HUES48 (cell line): ENCODE results near the gene GTPBP4.
"Not testable (repeated sequence)": the region's sequence is repeated elsewhere in the genome, so short reads cannot be mapped to it uniquely, and the experiment has no call there.

ENCODE experiments used
- H3K27ac ChIP-seq: one replicate; pipeline ENCODE4 v1.7.0; 2013; ENCODE audit warnings: low read depth, low read length, inconsistent platforms
- H3K27me3 ChIP-seq: 2 replicates; pipeline ENCODE4 v1.6.1; 2013; ENCODE audit warnings: mild to moderate bottlenecking, low read length; ENCODE audit not compliant: control insufficient read depth, insufficient read depth
- H3K36me3 ChIP-seq: 2 replicates; pipeline ENCODE4 v1.6.1; 2013; ENCODE audit warnings: low read length; ENCODE audit not compliant: control insufficient read depth, insufficient read depth
- H3K4me1 ChIP-seq: 2 replicates; pipeline ENCODE4 v1.6.1; 2013; ENCODE audit warnings: mild to moderate bottlenecking, low read length; ENCODE audit not compliant: control insufficient read depth, insufficient read depth
- H3K4me3 ChIP-seq: 2 replicates; pipeline ENCODE4 v1.5.1; 2013; ENCODE audit warnings: mild to moderate bottlenecking, low read depth, low read length
- H3K9ac ChIP-seq: 2 replicates; pipeline ENCODE4 v1.6.1; 2013; ENCODE audit warnings: mild to moderate bottlenecking, low read depth, low read length, moderate library complexity
- H3K9me3 ChIP-seq: 2 replicates; pipeline ENCODE4 v1.6.1; 2013; ENCODE audit warnings: low read length; ENCODE audit not compliant: control insufficient read depth, insufficient read depth

The GTPBP4 gene

GRCh38 chr10:1033601-1034000, 45.4 kb downstream of the GTPBP4 start:
- no peak overlapping the region for H3K9ac ChIP-seq
- no peak overlapping the region for H3K27ac ChIP-seq
- no peak overlapping the region for H3K4me3 ChIP-seq
- H3K9me3 ChIP-seq = no peaks in the 10 kb centered on the region
- no peaks in the 10 kb centered on the region for H3K27me3 ChIP-seq
- peaks cover 11% of the 10 kb centered on the region for H3K4me1 ChIP-seq
- peaks cover 5% of the 10 kb centered on the region; the same call in 1 of the 2 replicates for H3K36me3 ChIP-seq

GRCh38 chr10:1034758-1035157, 46.5 kb downstream of the GTPBP4 start:
- Histone ChIP-seq H3K9ac (no peak overlapping the region), H3K4me1 (peaks cover 10% of the 10 kb centered on the region), H3K27ac (no peak overlapping the region), H3K4me3 (no peak overlapping the region), H3K27me3 (no peaks in the 10 kb centered on the region), H3K36me3 (peaks cover 12% of the 10 kb centered on the region), H3K9me3 (no peaks in the 10 kb centered on the region)

- H3K4me1 ChIP-seq = peaks cover 6% of the 10 kb centered on the region; the same call in 1 of the 2 replicates
- peak overlapping the region; percentile 59 for H3K27ac ChIP-seq
- H3K4me3 ChIP-seq = no peak overlapping the region
- H3K9me3 ChIP-seq = no peaks in the 10 kb centered on the region
- H3K9ac ChIP-seq = no peak overlapping the region
- peaks cover 17% of the 10 kb centered on the region for H3K36me3 ChIP-seq
- no peaks in the 10 kb centered on the region for H3K27me3 ChIP-seq
Observed at GRCh38 chr10:1035201-1035600, 47.0 kb downstream of the GTPBP4 start.

GRCh38 chr10:1036341-1036791, 48.1 kb downstream of the GTPBP4 start:
- Histone ChIP-seq H3K9me3 (no peaks in the 10 kb centered on the region), H3K27ac (no peak overlapping the region), H3K4me3 (no peak overlapping the region), H3K36me3 (peaks cover 28% of the 10 kb centered on the region), H3K27me3 (no peaks in the 10 kb centered on the region), H3K9ac (no peak overlapping the region), H3K4me1 (peaks cover 4% of the 10 kb centered on the region; the same call in 1 of the 2 replicates)

- no peaks in the 10 kb centered on the region for H3K9me3 ChIP-seq
- no peak overlapping the region for H3K4me3 ChIP-seq
- H3K4me1 ChIP-seq = peaks cover 4% of the 10 kb centered on the region; the same call in 1 of the 2 replicates
- no peak overlapping the region for H3K9ac ChIP-seq
- peaks cover 36% of the 10 kb centered on the region for H3K36me3 ChIP-seq
- no peaks in the 10 kb centered on the region for H3K27me3 ChIP-seq
- H3K27ac ChIP-seq = peak overlapping the region; percentile 14
Observed at GRCh38 chr10:1037098-1037497, 48.9 kb downstream of the GTPBP4 start.

- H3K9ac ChIP-seq, H3K27me3 ChIP-seq, H3K27ac ChIP-seq, H3K4me1 ChIP-seq, H3K9me3 ChIP-seq, H3K4me3 ChIP-seq: not testable (repeated sequence)
- peaks cover 53% of the 10 kb centered on the region for H3K36me3 ChIP-seq
Observed at GRCh38 chr10:1038769-1039168, 50.5 kb downstream of the GTPBP4 start.

GRCh38 chr10:1040133-1040532, 51.9 kb downstream of the GTPBP4 start:
- no peak overlapping the region for H3K27ac ChIP-seq

GRCh38 chr10:1041514-1041913, 53.3 kb downstream of the GTPBP4 start:
- Histone ChIP-seq H3K9me3 (no peaks in the 10 kb centered on the region), H3K4me3 (no peak overlapping the region), H3K9ac (no peak overlapping the region), H3K36me3 (peaks cover 66% of the 10 kb centered on the region), H3K4me1 (peaks cover 3% of the 10 kb centered on the region; the same call in 1 of the 2 replicates), H3K27me3 (no peaks in the 10 kb centered on the region), H3K27ac (no peak overlapping the region)

More at GRCh38 chr10:1040133-1040532, 51.9 kb downstream of the GTPBP4 start:
- H3K4me1 ChIP-seq = peaks cover 4% of the 10 kb centered on the region; the same call in 1 of the 2 replicates
- no peak overlapping the region for H3K9ac ChIP-seq
- H3K4me3 ChIP-seq = no peak overlapping the region
- no peaks in the 10 kb centered on the region for H3K27me3 ChIP-seq
- H3K36me3 ChIP-seq = peaks cover 56% of the 10 kb centered on the region
- H3K9me3 ChIP-seq = no peaks in the 10 kb centered on the region

- H3K9ac ChIP-seq = no peak overlapping the region
- H3K27ac ChIP-seq = no peak overlapping the region
Observed at GRCh38 chr10:1043532-1043995, 55.3 kb downstream of the GTPBP4 start.

GRCh38 chr10:1044146-1044545, 55.9 kb downstream of the GTPBP4 start:
- Histone ChIP-seq H3K36me3 (peaks cover 63% of the 10 kb centered on the region), H3K27me3 (no peaks in the 10 kb centered on the region), H3K4me1 (peaks cover 3% of the 10 kb centered on the region; the same call in 1 of the 2 replicates), H3K9me3 (no peaks in the 10 kb centered on the region), H3K4me3 (no peak overlapping the region), H3K27ac (no peak overlapping the region), H3K9ac (no peak overlapping the region)

More at GRCh38 chr10:1043532-1043995, 55.3 kb downstream of the GTPBP4 start:
- no peaks in the 10 kb centered on the region for H3K9me3 ChIP-seq
- H3K36me3 ChIP-seq = peaks cover 65% of the 10 kb centered on the region
- H3K4me3 ChIP-seq = no peak overlapping the region
- peaks cover 3% of the 10 kb centered on the region; the same call in 1 of the 2 replicates for H3K4me1 ChIP-seq
- H3K27me3 ChIP-seq = no peaks in the 10 kb centered on the region

- Histone ChIP-seq H3K4me3 (no peak overlapping the region), H3K27ac (no peak overlapping the region), H3K36me3 (peaks cover 55% of the 10 kb centered on the region)
Observed at GRCh38 chr10:1044964-1045363, 56.7 kb downstream of the GTPBP4 start.

More at GRCh38 chr10:1044964-1045363, 56.7 kb downstream of the GTPBP4 start:
- Histone ChIP-seq H3K27me3 (no peaks in the 10 kb centered on the region), H3K4me1 (peaks cover 3% of the 10 kb centered on the region; the same call in 1 of the 2 replicates), H3K9ac (no peak overlapping the region), H3K9me3 (no peaks in the 10 kb centered on the region)
